H1 (cell line): ENCODE measurements around the gene IDH2. TPM values are rescaled to one million over a fixed set of nuclear protein-coding genes. Genes with fewer than 3 reads are reported as not detected.
A peak's percentile ranks its signal among the peaks of the same experiment; 100 is the strongest.

ENCODE experiments used
- CTCF ChIA-PET: fragments of 300-600 bp; sonication (Branson Sonifier 250); formaldehyde crosslinking; loops from one replicate; lab custom pipeline; 2021; ENCODE audit not compliant: partially characterized antibody; lab: Charles Lee
- POLR2A ChIA-PET: fragments of 300-600 bp; sonication (Branson Sonifier 250); formaldehyde crosslinking; loops from one replicate; lab custom pipeline; 2021; ENCODE audit warnings: inconsistent platforms; ENCODE audit not compliant: partially characterized antibody; lab: Charles Lee
- DNase-seq, 2 experiments: peaks; one replicate each; pipeline versions ENCODE4 v3.0.0 to v3.0.0-alpha.2; 2010 to 2022; ENCODE audit warnings: low spot score in 2 of 2, low read depth in 1 of 2, mixed read lengths in 1 of 2
- FAIRE-seq: peaks from 2 replicates; lab custom pipeline; 2011; peaks lifted over from hg19 to GRCh38; lab: Jason Lieb, UNC
- H2AFZ ChIP-seq: 2 replicates; pipeline ENCODE4 v1.8.1; 2012; ENCODE audit warnings: low read length, inconsistent platforms
- H2AK5ac ChIP-seq: 2 replicates; pipeline ENCODE4 v1.6.1; 2013; ENCODE audit warnings: low read depth, low read length
- H2BK120ac ChIP-seq: replicated peaks from 2 replicates; pipeline ENCODE3; 2013; ENCODE audit warnings: low read depth, low read length, inconsistent platforms
- H2BK12ac ChIP-seq: 2 replicates; pipeline ENCODE4 v1.6.1; 2013; ENCODE audit warnings: low read depth, low read length
- H2BK15ac ChIP-seq: 2 replicates; pipeline ENCODE4 v1.6.1; 2013; ENCODE audit warnings: low read length
- H2BK20ac ChIP-seq: 2 replicates; pipeline ENCODE4 v1.6.1; 2013; ENCODE audit warnings: low read length
- H2BK5ac ChIP-seq: 2 replicates; pipeline ENCODE4 v1.6.1; 2013; ENCODE audit warnings: low read depth, low read length
- H3K14ac ChIP-seq: 2 replicates; pipeline ENCODE4 v1.6.1; 2013; ENCODE audit warnings: inconsistent platforms; ENCODE audit not compliant: insufficient read length
- H3K18ac ChIP-seq: 2 replicates; pipeline ENCODE4 v1.6.1; 2013; ENCODE audit warnings: low read length; ENCODE audit errors: extremely low read depth
- H3K23ac ChIP-seq: 2 replicates; pipeline ENCODE4 v1.6.1; 2013; ENCODE audit warnings: inconsistent platforms; ENCODE audit not compliant: insufficient read length
- H3K23me2 ChIP-seq: 2 replicates; pipeline ENCODE4 v1.6.1; 2013; ENCODE audit warnings: low read depth, low read length
- H3K27ac ChIP-seq: 2 replicates; pipeline ENCODE4 v1.6.1; 2011; ENCODE audit warnings: low read depth, low read length, inconsistent platforms
- H3K27me3 ChIP-seq, 4 experiments: replicated peaks in 1 of 4; 1 replicate in 1 of 4; 2 replicates in 3 of 4; pipeline versions ENCODE4 v1.6.1 to v1.8.1; 2011 to 2013; ENCODE audit warnings: low read length in 3 of 4, mild to moderate bottlenecking in 3 of 4, inconsistent platforms in 2 of 4, mixed read lengths in 2 of 4, moderate library complexity in 1 of 4; ENCODE audit not compliant: control insufficient read depth in 3 of 4, insufficient read depth in 3 of 4; ENCODE audit errors: extremely low read depth in 1 of 4
- H3K36me3 ChIP-seq, 4 experiments: 2 replicates each; pipeline versions ENCODE4 v1.6.1 to v1.8.1; 2011 to 2013; ENCODE audit warnings: mild to moderate bottlenecking in 4 of 4, low read length in 3 of 4, moderate library complexity in 2 of 4, control low read depth in 1 of 4, inconsistent platforms in 1 of 4; ENCODE audit not compliant: insufficient read depth in 4 of 4, control insufficient read depth in 2 of 4
- H3K4ac ChIP-seq: replicated peaks from 2 replicates; pipeline ENCODE3; 2013; ENCODE audit warnings: low read length, low read depth, mixed read lengths, inconsistent platforms; ENCODE audit not compliant: insufficient read length
- H3K4me1 ChIP-seq, 4 experiments: replicated peaks in 1 of 4; 1 replicate in 1 of 4; 2 replicates in 3 of 4; pipeline versions ENCODE4 v1.6.1 to v1.8.1; 2011 to 2013; ENCODE audit warnings: low read length in 3 of 4, inconsistent platforms in 2 of 4, mixed read lengths in 1 of 4; ENCODE audit not compliant: insufficient read depth in 4 of 4, control insufficient read depth in 3 of 4
- H3K4me2 ChIP-seq, 2 experiments: 2 replicates each; pipeline versions ENCODE4 v1.6.1 to v1.8.1; 2011 to 2013; ENCODE audit warnings: low read depth in 2 of 2, low read length in 2 of 2, control low read depth in 1 of 2, inconsistent platforms in 1 of 2, mild to moderate bottlenecking in 1 of 2; ENCODE audit not compliant: insufficient read depth in 1 of 2
- H3K4me3 ChIP-seq, 4 experiments: fragments of 200-600, 300-600 bp in 1 of 4; sonication (generic), shearing (Covaris generic), sonication (Bioruptor Twin) in 1 of 4; 2 replicates each; pipeline versions ENCODE4 v1.5.1 to v1.8.1; 2011 to 2016; ENCODE audit warnings: low read length in 4 of 4, low read depth in 3 of 4, control low read depth in 2 of 4, inconsistent platforms in 2 of 4, mild to moderate bottlenecking in 2 of 4, mixed read lengths in 1 of 4, moderate library complexity in 1 of 4; ENCODE audit not compliant: insufficient read depth in 2 of 4; ENCODE audit errors: extremely low read depth in 1 of 4
- H3K56ac ChIP-seq: replicated peaks from 2 replicates; pipeline ENCODE3; 2013; ENCODE audit warnings: low read depth, mild to moderate bottlenecking, mixed read lengths, low read length, inconsistent platforms; ENCODE audit not compliant: insufficient read length
- H3K79me1 ChIP-seq: 2 replicates; pipeline ENCODE4 v1.6.1; 2013; ENCODE audit warnings: low read depth, low read length, control low read depth
- H3K79me2 ChIP-seq, 2 experiments: 2 replicates each; pipeline versions ENCODE4 v1.6.1 to v1.8.1; 2012 to 2013; ENCODE audit warnings: low read length in 2 of 2, mild to moderate bottlenecking in 2 of 2, inconsistent platforms in 1 of 2; ENCODE audit not compliant: insufficient read depth in 2 of 2, control insufficient read depth in 1 of 2
- H3K9ac ChIP-seq, 4 experiments: replicated peaks in 1 of 4; 1 replicate in 1 of 4; 2 replicates in 3 of 4; pipeline versions ENCODE4 v1.6.1 to v1.8.1; 2011 to 2013; ENCODE audit warnings: low read depth in 3 of 4, low read length in 3 of 4, control low read depth in 2 of 4, mild to moderate bottlenecking in 2 of 4, moderate library complexity in 2 of 4, inconsistent platforms in 1 of 4; ENCODE audit errors: extremely low read depth in 1 of 4
- H3K9me3 ChIP-seq, 2 experiments: 2 replicates each; pipeline versions ENCODE4 v1.6.1 to v1.8.1; 2012 to 2013; ENCODE audit warnings: mild to moderate bottlenecking in 2 of 2, moderate library complexity in 2 of 2, control low read depth in 1 of 2, inconsistent platforms in 1 of 2, low read depth in 1 of 2, low read length in 1 of 2, mixed read lengths in 1 of 2; ENCODE audit not compliant: insufficient read depth in 2 of 2
- H4K20me1 ChIP-seq, 2 experiments: replicated peaks in 1 of 2; 2 replicates each; pipeline versions ENCODE3 to v1.8.1; 2011 to 2013; ENCODE audit warnings: inconsistent platforms in 2 of 2, low read length in 2 of 2, mild to moderate bottlenecking in 1 of 2; ENCODE audit not compliant: insufficient read depth in 2 of 2, control insufficient read depth in 1 of 2
- H4K5ac ChIP-seq: 2 replicates; pipeline ENCODE4 v1.6.1; 2013; ENCODE audit warnings: low read length, low read depth, mixed read lengths, inconsistent platforms; ENCODE audit not compliant: insufficient read length
- H4K8ac ChIP-seq: 2 replicates; pipeline ENCODE4 v1.8.0; 2013; ENCODE audit warnings: mild to moderate bottlenecking, moderate library complexity, low read length, inconsistent platforms; ENCODE audit not compliant: insufficient read depth; ENCODE audit errors: extremely low read depth
- H4K91ac ChIP-seq: replicated peaks from 2 replicates; pipeline ENCODE3; 2013; ENCODE audit warnings: low read length, mixed read lengths, inconsistent platforms; ENCODE audit not compliant: insufficient read length
- WGBS, 2 experiments: shearing (Covaris generic) in 1 of 2; methylation state at CpG; one replicate each; pipeline versions ENCODE4 v1.1.6 to v1.1.7; 2013 to 2015; ENCODE audit warnings: low lambda C conversion rate in 2 of 2, mixed read lengths in 2 of 2, inconsistent platforms in 1 of 2, low coverage in 1 of 2, missing lambda C conversion rate in 1 of 2; ENCODE audit not compliant: insufficient replicate concordance in 2 of 2, insufficient coverage in 1 of 2, insufficient read length in 1 of 2; ENCODE audit errors: extremely low coverage in 1 of 2, missing lambda C conversion rate in 1 of 2; 5-methylcytosine and 5-hydroxymethylcytosine counted together
- polyA plus RNA-seq, 7 experiments: library from polyadenylated mRNA; depleted of rRNA in 3 of 7; stranded (reverse) in 5 of 7; unstranded in 2 of 7; fragments of >200 nt in 5 of 7; fragments of 200-250 nt in 2 of 7; gene quantifications; 1 replicate in 5 of 7; 2 replicates in 1 of 7; 4 replicates in 1 of 7; pipeline versions ENCODE4 v1.2.1 to v1.2.3, GENCODE V29; 2011 to 2013; ENCODE audit warnings: missing spikeins in 2 of 7, mixed read lengths in 2 of 7
- total RNA-seq: library from RNA; stranded (reverse); fragmentation: NEBNext Ultra II Directional; extraction: Animal tissue kit (Norgen Biotek cat#: 25700); gene quantifications from 2 replicates; pipeline ENCODE4 v1.2.1, GENCODE V29; 2021

Gene IDH2
- total and polyA plus RNA-seq, 2 of the 8 experiments (the other 6 are each of a cell fraction or from before 2014, with no cell fraction given) = 64.2 to 84.6 TPM

GRCh38 chr15:90042356-90042755 lies 59.9 kb downstream of the IDH2 start:
- Histone ChIP-seq H2BK5ac (peak overlapping the region; percentile 15; the same call in 1 of the 2 replicates), H2BK12ac (peak overlapping the region; percentile 55; the same call in 1 of the 2 replicates), H3K4ac (peak overlapping the region; percentile 13), H3K4me1 (peaks cover 0 to 23% (median 9%) of the 10 kb centered on the region in 4 experiments; a peak in 4 of 7 replicates), H3K79me2 (no peaks in the 10 kb centered on the region; a peak in 1 of 4 replicates), H3K36me3 (no peaks in the 10 kb centered on the region), H3K27me3 (no peaks in the 10 kb centered on the region), H3K14ac (no peak overlapping the region), H3K23ac (no peak overlapping the region), H4K8ac (no peak overlapping the region), H3K79me1 (peaks cover 12% of the 10 kb centered on the region; the same call in 1 of the 2 replicates), H4K5ac (no peak overlapping the region), H3K4me2 (no peak overlapping the region), H3K4me3 (no peak overlapping the region), H3K9ac (no peak overlapping the region), H4K20me1 (no peaks in the 10 kb centered on the region), H3K9me3 (no peaks in the 10 kb centered on the region), H3K23me2 (no peaks in the 10 kb centered on the region; the same call in 1 of the 2 replicates), H2AK5ac (peak overlapping the region; percentile 96; the same call in 1 of the 2 replicates), H2BK120ac (no peak overlapping the region), H3K27ac (no peak overlapping the region), H2AFZ (no peak overlapping the region), H4K91ac (no peak overlapping the region), H2BK15ac (peak overlapping the region; percentile 81; the same call in 1 of the 2 replicates), H3K56ac (no peak overlapping the region), H2BK20ac (no peak overlapping the region), H3K18ac (peak overlapping the region; percentile 38; the same call in 1 of the 2 replicates)
- WGBS, 2 experiments = 95% methylated on average over 12 of the region's 12 CpGs; no CpG with 5 or more reads in 1 of the 2 experiments
- POLR2A ChIA-PET = interaction anchor here (0.6 to 1.3 kb wide), 2 partner anchors 12 to 119 kb away, joined by 3 to 4 read pairs; no protein-coding TSS in a partner anchor
- DNase-seq (no peak), FAIRE-seq (no peak)
- CTCF ChIA-PET = interaction anchor here (0.8 to 1.6 kb wide), 7 partner anchors 8 to 179 kb away, joined by 3 to 5 read pairs (median 3); no protein-coding TSS in a partner anchor
